HEK293 (cell line): ENCODE data around the gene KIAA1328.

Experiments used
- BCL11A ChIP-seq: fragments of 450-650 bp; formaldehyde crosslinking; IDR thresholded peaks from 2 replicates; pipeline ENCODE4 v1.5.1; 2016; ENCODE audit warnings: low read depth, missing biosample characterization, missing genetic modification characterization
- BCL11B ChIP-seq: fragments of 450-650 bp; formaldehyde crosslinking; IDR thresholded peaks from 2 replicates; pipeline ENCODE4 v1.5.1; 2016; ENCODE audit warnings: low read depth, missing biosample characterization, missing genetic modification characterization
- GFI1B ChIP-seq: fragments of 450-650 bp; formaldehyde crosslinking; IDR thresholded peaks from 2 replicates; pipeline ENCODE4 v1.5.1; 2016; ENCODE audit warnings: missing biosample characterization, missing genetic modification characterization
- TCF7L2 ChIP-seq: IDR thresholded peaks from 2 replicates; pipeline ENCODE4 v1.6.1; 2011; ENCODE audit warnings: low read depth, mild to moderate bottlenecking, inconsistent platforms, low read length, moderate library complexity, borderline replicate concordance
- ZBTB20 ChIP-seq: fragments of 450-650 bp; formaldehyde crosslinking; IDR thresholded peaks from 2 replicates; pipeline ENCODE4 v1.5.1; 2016; ENCODE audit warnings: missing biosample characterization, missing genetic modification characterization
- ZNF121 ChIP-seq: fragments of 450-650 bp; formaldehyde crosslinking; IDR thresholded peaks from 2 replicates; pipeline ENCODE4 v1.5.1; 2016; ENCODE audit warnings: missing biosample characterization, missing genetic modification characterization
- ZNF175 ChIP-seq: fragments of 450-650 bp; formaldehyde crosslinking; IDR thresholded peaks from 2 replicates; pipeline ENCODE4 v1.5.1; 2016; ENCODE audit warnings: missing biosample characterization, missing genetic modification characterization
- ZNF24 ChIP-seq: fragments of 450-650 bp; formaldehyde crosslinking; IDR thresholded peaks from 2 replicates; pipeline ENCODE4 v1.5.1; 2016; ENCODE audit warnings: missing biosample characterization, missing genetic modification characterization
- ZNF274 ChIP-seq, 2 experiments: fragments of 200-500 bp in 1 of 2; fragments of 450-650 bp in 1 of 2; sonication (Bioruptor generic) in 1 of 2; formaldehyde crosslinking in 1 of 2; IDR thresholded peaks; 2 replicates each; pipeline versions ENCODE4 v1.5.1 to v1.6.1; 2014 to 2016; ENCODE audit warnings: borderline replicate concordance in 1 of 2, inconsistent platforms in 1 of 2, low read length in 1 of 2, missing biosample characterization in 1 of 2, missing genetic modification characterization in 1 of 2
- ZNF404 ChIP-seq: fragments of 450-650 bp; formaldehyde crosslinking; IDR thresholded peaks from 2 replicates; pipeline ENCODE4 v1.5.1; 2017; ENCODE audit warnings: missing biosample characterization, missing genetic modification characterization
- ZNF791 ChIP-seq: fragments of 450-650 bp; formaldehyde crosslinking; IDR thresholded peaks from 2 replicates; pipeline ENCODE4 v1.5.1; 2016; ENCODE audit warnings: missing biosample characterization, missing genetic modification characterization
- TF ChIP-seq, protein P1 (sequence below): fragments of 450-650 bp; formaldehyde crosslinking; IDR thresholded peaks from 2 replicates; pipeline ENCODE4 v1.5.1; 2016; ENCODE audit warnings: missing biosample characterization, missing genetic modification characterization
- TF ChIP-seq, protein P2 (sequence below): fragments of 450-650 bp; formaldehyde crosslinking; IDR thresholded peaks from 2 replicates; pipeline ENCODE4 v1.5.1; 2016; ENCODE audit warnings: missing biosample characterization, missing genetic modification characterization

DNA sequence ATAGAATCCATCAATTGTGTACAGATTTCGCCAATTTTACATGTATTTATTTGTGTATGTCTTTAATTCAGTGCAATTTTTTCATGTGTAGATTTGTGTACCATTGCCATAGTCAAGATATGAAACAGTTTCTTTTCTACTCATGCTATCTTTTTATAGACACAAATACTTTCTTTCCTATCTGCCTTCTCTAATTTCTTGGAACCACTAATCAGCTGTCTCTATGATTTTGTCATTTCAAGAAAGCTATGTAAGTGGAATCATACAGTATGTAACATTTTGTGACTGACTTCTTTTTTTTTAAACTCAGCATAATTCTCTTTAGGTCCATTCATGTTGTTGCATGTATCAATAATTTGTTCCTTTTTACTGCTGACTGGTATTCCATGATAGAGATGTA is 33.3 kb downstream of the KIAA1328 start:
- TF ChIP-seq BCL11B (tag by site-specific recombination) (no peak), GFI1B (no peak), ZNF121 (tag by site-specific recombination) (no peak), ZNF175 (tag by site-specific recombination) (no peak), ZNF791 (tag by site-specific recombination) (no peak), BCL11A (no peak), ZNF404 (tag by site-specific recombination) (no peak), ZNF24 (tag by site-specific recombination) (no peak), ZBTB20 (no peak), TCF7L2 (no peak), ZNF274 (IDR thresholded peaks at IDR 0.05; ENCODE audit: low read length) (no peak), ZNF274 (tag by site-specific recombination; IDR thresholded peaks at IDR 0.05; ENCODE audit: borderline replicate concordance) (no peak)
- TF ChIP-seq, protein P1, sequence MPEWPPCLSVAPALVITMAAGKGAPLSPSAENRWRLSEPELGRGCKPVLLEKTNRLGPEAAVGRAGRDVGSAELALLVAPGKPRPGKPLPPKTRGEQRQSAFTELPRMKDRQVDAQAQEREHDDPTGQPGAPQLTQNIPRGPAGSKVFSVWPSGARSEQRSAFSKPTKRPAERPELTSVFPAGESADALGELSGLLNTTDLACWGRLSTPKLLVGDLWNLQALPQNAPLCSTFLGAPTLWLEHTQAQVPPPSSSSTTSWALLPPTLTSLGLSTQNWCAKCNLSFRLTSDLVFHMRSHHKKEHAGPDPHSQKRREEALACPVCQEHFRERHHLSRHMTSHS = no peak
- TF ChIP-seq, protein P2, sequence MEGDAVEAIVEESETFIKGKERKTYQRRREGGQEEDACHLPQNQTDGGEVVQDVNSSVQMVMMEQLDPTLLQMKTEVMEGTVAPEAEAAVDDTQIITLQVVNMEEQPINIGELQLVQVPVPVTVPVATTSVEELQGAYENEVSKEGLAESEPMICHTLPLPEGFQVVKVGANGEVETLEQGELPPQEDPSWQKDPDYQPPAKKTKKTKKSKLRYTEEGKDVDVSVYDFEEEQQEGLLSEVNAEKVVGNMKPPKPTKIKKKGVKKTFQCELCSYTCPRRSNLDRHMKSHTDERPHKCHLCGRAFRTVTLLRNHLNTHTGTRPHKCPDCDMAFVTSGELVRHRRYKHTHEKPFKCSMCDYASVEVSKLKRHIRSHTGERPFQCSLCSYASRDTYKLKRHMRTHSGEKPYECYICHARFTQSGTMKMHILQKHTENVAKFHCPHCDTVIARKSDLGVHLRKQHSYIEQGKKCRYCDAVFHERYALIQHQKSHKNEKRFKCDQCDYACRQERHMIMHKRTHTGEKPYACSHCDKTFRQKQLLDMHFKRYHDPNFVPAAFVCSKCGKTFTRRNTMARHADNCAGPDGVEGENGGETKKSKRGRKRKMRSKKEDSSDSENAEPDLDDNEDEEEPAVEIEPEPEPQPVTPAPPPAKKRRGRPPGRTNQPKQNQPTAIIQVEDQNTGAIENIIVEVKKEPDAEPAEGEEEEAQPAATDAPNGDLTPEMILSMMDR (tag by site-specific recombination) = no peak
